PC-9 (cell line): ENCODE measurements around the gene CNGA4. TPM values are rescaled to one million over a fixed set of nuclear protein-coding genes. Genes with fewer than 3 reads are reported as not detected.

Experiments
- BruUV-seq: library from RNA; stranded (reverse); fragments of 400-500 nt; replicated peaks from 2 replicates; lab custom pipeline; 2021; lab: Mats Ljungman, UMichigan
- CTCF ChIA-PET: fragments of 300-600 bp; sonication (Branson Sonifier 250); formaldehyde crosslinking; loops from one replicate; lab custom pipeline; 2022; ENCODE audit warnings: antibody characterized with exemption; lab: Charles Lee
- POLR2A ChIA-PET: fragments of 300-600 bp; sonication (Branson Sonifier 250); formaldehyde crosslinking; loops from one replicate; lab custom pipeline; 2022; ENCODE audit warnings: antibody characterized with exemption; ENCODE audit not compliant: unreplicated experiment; lab: Charles Lee
- DNase-seq, 2 experiments: peaks; one replicate each; pipeline versions ENCODE4 v3.0.0 to v3.0.0-alpha.2; 2015 to 2022; ENCODE audit warnings: mixed read lengths in 1 of 2
- H2AFZ ChIP-seq: fragments of 200-600 bp; sonication (generic); 2 replicates; pipeline ENCODE4 v1.8.1; 2017; ENCODE audit warnings: antibody characterized with exemption
- H3F3A ChIP-seq: fragments of 200-600 bp; sonication (generic); 2 replicates; pipeline ENCODE4 v1.8.1; 2017; ENCODE audit warnings: antibody characterized with exemption, mild to moderate bottlenecking, low read depth; ENCODE audit not compliant: insufficient read depth
- H3K27ac ChIP-seq: fragments of 200-600 bp; sonication (generic); 2 replicates; pipeline ENCODE4 v1.6.1; 2016; ENCODE audit warnings: mixed run types
- H3K27me3 ChIP-seq: fragments of 200-600 bp; sonication (generic); 2 replicates; pipeline ENCODE4 v1.6.1; 2016; ENCODE audit warnings: low read depth, mixed run types; ENCODE audit not compliant: insufficient read depth
- H3K36me3 ChIP-seq: fragments of 200-600 bp; sonication (generic); 2 replicates; pipeline ENCODE4 v1.6.1; 2016; ENCODE audit warnings: low read depth, mixed run types
- H3K4me1 ChIP-seq: fragments of 200-600 bp; sonication (generic); replicated peaks from 2 replicates; pipeline ENCODE4 v1.6.1; 2016; ENCODE audit warnings: mixed run types; ENCODE audit not compliant: insufficient read depth
- H3K4me2 ChIP-seq: fragments of 200-600 bp; sonication (generic); 2 replicates; pipeline ENCODE4 v1.6.1; 2017; ENCODE audit warnings: mixed run types
- H3K4me3 ChIP-seq: fragments of 200-600 bp; sonication (generic); 2 replicates; pipeline ENCODE4 v1.6.1; 2016; ENCODE audit warnings: mixed run types
- H3K79me2 ChIP-seq: fragments of 200-600 bp; sonication (generic); 2 replicates; pipeline ENCODE4 v1.6.1; 2017; ENCODE audit warnings: low read depth, mixed run types
- H3K9me2 ChIP-seq: fragments of 200-600 bp; sonication (generic); 2 replicates; pipeline ENCODE4 v1.8.1; 2017; ENCODE audit warnings: mild to moderate bottlenecking; ENCODE audit not compliant: insufficient read depth
- H3K9me3 ChIP-seq: fragments of 200-600 bp; sonication (generic); 2 replicates; pipeline ENCODE4 v1.8.1; 2016; ENCODE audit warnings: low read depth; ENCODE audit not compliant: insufficient read depth
- H4K20me1 ChIP-seq: fragments of 200-600 bp; sonication (generic); 2 replicates; pipeline ENCODE4 v1.8.1; 2017; ENCODE audit not compliant: insufficient read depth
- CTCF ChIP-seq: fragments of 200-600 bp; sonication (generic); conservative IDR thresholded peaks from 2 replicates; pipeline ENCODE4 v1.6.1; 2017; ENCODE audit warnings: mixed run types, antibody characterized with exemption, mild to moderate bottlenecking, moderate library complexity
- EZH2 ChIP-seq: fragments of 200-600 bp; sonication (generic); IDR thresholded peaks from 2 replicates; pipeline ENCODE4 v1.8.0; 2017; ENCODE audit warnings: antibody characterized with exemption, low read depth
- intact Hi-C: fragments of 100-400 bp; cut with micrococcal nuclease; formaldehyde crosslinking; loops from one replicate; pipeline ENCODE4 v1.10.0; 2022; ENCODE audit not compliant: unreplicated experiment
- total RNA-seq: library from RNA; stranded (reverse); gene quantifications from 2 replicates; pipeline ENCODE4 v1.2.3, GENCODE V29; 2021

Gene CNGA4
- total RNA-seq, 1 experiment from 2014 or later = 0.20 TPM

- H4K20me1 ChIP-seq = no peaks in the 10 kb centered on the region
- H3K27ac ChIP-seq = no peak overlapping the region
- TF ChIP-seq CTCF = no peak
- no peak for TF ChIP-seq EZH2
- no peaks in the 10 kb centered on the region for H3K9me3 ChIP-seq
- ChIA-PET CTCF (no interaction called here), POLR2A (no interaction called here)
- H2AFZ ChIP-seq = no peak overlapping the region
- no peak overlapping the region for H3K4me3 ChIP-seq
- no peaks in the 10 kb centered on the region for H3K36me3 ChIP-seq
- DNase-seq = no peak
- no peaks in the 10 kb centered on the region for H3K9me2 ChIP-seq
- intact Hi-C loops = no loop called here
- peaks cover 31% of the 10 kb centered on the region for H3K27me3 ChIP-seq
- H3K4me1 ChIP-seq = no peaks in the 10 kb centered on the region
- no peaks in the 10 kb centered on the region for H3K79me2 ChIP-seq
- H3F3A ChIP-seq = no peaks in the 10 kb centered on the region
- no peak overlapping the region for H3K4me2 ChIP-seq
- no TSS peak for BruUV-seq
These were observed 19.3 kb downstream of the CNGA4 start for GRCh38 chr11:6258141-6258540.

- H3K4me2 ChIP-seq = no peak overlapping the region
- ChIA-PET CTCF (no interaction called here), POLR2A (no interaction called here)
- H4K20me1 ChIP-seq = no peaks in the 10 kb centered on the region
- TF ChIP-seq CTCF (no peak), EZH2 (no peak)
- H3K9me2 ChIP-seq = no peaks in the 10 kb centered on the region
- H3K4me3 ChIP-seq = no peak overlapping the region
- no peaks in the 10 kb centered on the region for H3K36me3 ChIP-seq
- BruUV-seq = no TSS peak
- no peaks in the 10 kb centered on the region for H3F3A ChIP-seq
- H2AFZ ChIP-seq = no peak overlapping the region
- H3K4me1 ChIP-seq = no peaks in the 10 kb centered on the region
- no peaks in the 10 kb centered on the region for H3K79me2 ChIP-seq
- no peak for DNase-seq
- no peak overlapping the region for H3K27ac ChIP-seq
- no peaks in the 10 kb centered on the region for H3K9me3 ChIP-seq
- peaks cover 31% of the 10 kb centered on the region for H3K27me3 ChIP-seq
- intact Hi-C loops = no loop called here
These were observed 19.7 kb downstream of the CNGA4 start for GRCh38 chr11:6258571-6259081.

DNA sequence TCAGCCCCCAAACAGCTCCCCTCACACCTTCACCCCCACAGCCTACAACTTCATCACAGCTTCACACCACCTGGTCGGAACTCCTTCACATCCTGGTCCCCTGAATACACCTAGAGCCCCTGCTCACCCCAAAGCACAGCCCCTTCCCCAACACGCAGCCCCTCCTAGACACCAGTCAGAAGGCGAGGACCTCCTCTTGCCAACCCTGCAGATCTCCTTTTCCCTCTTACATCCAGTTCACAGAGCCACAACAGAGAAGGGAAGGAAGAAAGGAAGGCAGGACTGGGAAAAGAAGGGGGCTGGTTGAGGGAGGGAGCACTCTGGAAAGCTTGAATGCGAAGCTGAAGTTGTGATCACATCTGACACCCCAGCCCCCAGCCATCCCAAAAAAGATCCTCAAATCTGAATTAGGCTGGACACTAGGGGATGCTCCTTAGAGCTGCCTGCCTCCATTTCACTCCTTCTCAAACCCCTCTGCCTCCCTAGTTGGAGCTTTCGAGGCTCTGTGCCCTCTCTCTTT, 21.4 kb downstream of the CNGA4 start:
- H3K9me2 ChIP-seq = no peaks in the 10 kb centered on the region
- H2AFZ ChIP-seq = no peak overlapping the region
- H4K20me1 ChIP-seq = no peaks in the 10 kb centered on the region
- no peaks in the 10 kb centered on the region for H3K4me1 ChIP-seq
- TF ChIP-seq CTCF = no peak
- TF ChIP-seq EZH2 = no peak
- no peak for DNase-seq
- ChIA-PET CTCF (interaction anchor here (0.6 kb wide), 1 partner anchor 31 kb away, joined by 4 read pairs; no protein-coding TSS in a partner anchor), POLR2A (no interaction called here)
- no peak overlapping the region for H3K27ac ChIP-seq
- H3K4me2 ChIP-seq = no peak overlapping the region
- BruUV-seq = no TSS peak
- intact Hi-C loops = no loop called here
- H3K27me3 ChIP-seq = peaks cover 35% of the 10 kb centered on the region
- H3K79me2 ChIP-seq = no peaks in the 10 kb centered on the region
- no peaks in the 10 kb centered on the region for H3K9me3 ChIP-seq
- no peaks in the 10 kb centered on the region for H3K36me3 ChIP-seq
- H3F3A ChIP-seq = no peaks in the 10 kb centered on the region
- no peak overlapping the region for H3K4me3 ChIP-seq
